ENCODE data around the gene RASA3.
"Not testable (repeated sequence)": the region's sequence is repeated elsewhere in the genome, so short reads cannot be mapped to it uniquely, and the experiment has no call there.

The RASA3 gene

GRCh38 chr13:114115796-114116195, 16.6 kb downstream of the RASA3 start:
- in situ Hi-C loops (cut with HindIII; ENCODE audit: low pct_unique_long_range_greater_than_20kb, low sequenced_read_pairs) = no loop called here
- DNase-seq (ENCODE audit: low read depth in 1 of 2, low spot score in 1 of 2) = no peak
- TF ChIP-seq JUND (IDR thresholded peaks at IDR 0.05; ENCODE audit: low read depth) = no peak

- in situ Hi-C loops (cut with HindIII; ENCODE audit: low pct_unique_long_range_greater_than_20kb, low sequenced_read_pairs) = no loop called here
Observed at GRCh38 chr13:114115191-114115671, 17.2 kb downstream of the RASA3 start.

GRCh38 chr13:114114666-114115065, 17.8 kb downstream of the RASA3 start:
- in situ Hi-C loops (cut with HindIII; ENCODE audit: low pct_unique_long_range_greater_than_20kb, low sequenced_read_pairs); DNase-seq (ENCODE audit: low read depth in 1 of 2, low spot score in 1 of 2): not testable (repeated sequence)

More at GRCh38 chr13:114115191-114115671, 17.2 kb downstream of the RASA3 start:
- DNase-seq (ENCODE audit: low read depth in 1 of 2, low spot score in 1 of 2) = no peak
- TF ChIP-seq JUND (IDR thresholded peaks at IDR 0.05; ENCODE audit: low read depth) = no peak

GRCh38 chr13:114114006-114114640, 18.3 kb downstream of the RASA3 start:
- no peak for TF ChIP-seq JUND (IDR thresholded peaks at IDR 0.05; ENCODE audit: low read depth)
- in situ Hi-C loops (cut with HindIII; ENCODE audit: low pct_unique_long_range_greater_than_20kb, low sequenced_read_pairs) = no loop called here
- DNase-seq (ENCODE audit: low read depth in 1 of 2, low spot score in 1 of 2) = no peak

- in situ Hi-C loops (cut with HindIII; ENCODE audit: low pct_unique_long_range_greater_than_20kb, low sequenced_read_pairs); DNase-seq (ENCODE audit: low read depth in 1 of 2, low spot score in 1 of 2): not testable (repeated sequence)
Observed at GRCh38 chr13:114113395-114113794, 19.0 kb downstream of the RASA3 start.

- in situ Hi-C loops (cut with HindIII; ENCODE audit: low pct_unique_long_range_greater_than_20kb, low sequenced_read_pairs) = no loop called here
Observed at GRCh38 chr13:114112826-114113322, 19.5 kb downstream of the RASA3 start.

GRCh38 chr13:114112231-114112825, 20.1 kb downstream of the RASA3 start:
- no peak for DNase-seq (ENCODE audit: low read depth in 1 of 2, low spot score in 1 of 2)
- TF ChIP-seq JUND (IDR thresholded peaks at IDR 0.05; ENCODE audit: low read depth) = no peak
- in situ Hi-C loops (cut with HindIII; ENCODE audit: low pct_unique_long_range_greater_than_20kb, low sequenced_read_pairs) = no loop called here

More at GRCh38 chr13:114112826-114113322, 19.5 kb downstream of the RASA3 start:
- TF ChIP-seq JUND (IDR thresholded peaks at IDR 0.05; ENCODE audit: low read depth) = no peak
- no peak for DNase-seq (ENCODE audit: low read depth in 1 of 2, low spot score in 1 of 2)

GRCh38 chr13:114111577-114111976, 20.8 kb downstream of the RASA3 start:
- in situ Hi-C loops (cut with HindIII; ENCODE audit: low pct_unique_long_range_greater_than_20kb, low sequenced_read_pairs) = no loop called here
- no peak for DNase-seq (ENCODE audit: low read depth in 1 of 2, low spot score in 1 of 2)
- no peak for TF ChIP-seq JUND (IDR thresholded peaks at IDR 0.05; ENCODE audit: low read depth)

- in situ Hi-C loops (cut with HindIII; ENCODE audit: low pct_unique_long_range_greater_than_20kb, low sequenced_read_pairs) = not testable (repeated sequence)
Observed at GRCh38 chr13:114110830-114111189, 21.6 kb downstream of the RASA3 start.

GRCh38 chr13:114110091-114110829, 22.2 kb downstream of the RASA3 start:
- in situ Hi-C loops (cut with HindIII; ENCODE audit: low pct_unique_long_range_greater_than_20kb, low sequenced_read_pairs) = no loop called here
- no peak for TF ChIP-seq JUND (IDR thresholded peaks at IDR 0.05; ENCODE audit: low read depth)
- no peak for DNase-seq (ENCODE audit: low read depth in 1 of 2, low spot score in 1 of 2)

More at GRCh38 chr13:114110830-114111189, 21.6 kb downstream of the RASA3 start:
- DNase-seq (ENCODE audit: low read depth in 1 of 2, low spot score in 1 of 2) = not testable (repeated sequence)

GRCh38 chr13:114109641-114110041, 22.8 kb downstream of the RASA3 start:
- no peak for DNase-seq (ENCODE audit: low read depth in 1 of 2, low spot score in 1 of 2)
- in situ Hi-C loops (cut with HindIII; ENCODE audit: low pct_unique_long_range_greater_than_20kb, low sequenced_read_pairs) = no loop called here
- TF ChIP-seq JUND (IDR thresholded peaks at IDR 0.05; ENCODE audit: low read depth) = no peak

GRCh38 chr13:114108894-114109293, 23.5 kb downstream of the RASA3 start:
- in situ Hi-C loops (cut with HindIII; ENCODE audit: low pct_unique_long_range_greater_than_20kb, low sequenced_read_pairs) = no loop called here
- no peak for TF ChIP-seq JUND (IDR thresholded peaks at IDR 0.05; ENCODE audit: low read depth)
- DNase-seq (ENCODE audit: low read depth in 1 of 2, low spot score in 1 of 2) = no peak
